GM19193 (cell line): Measurements from ENCODE around the gene METTL15.

Experiments used
- POLR2A ChIP-seq: IDR thresholded peaks from 4 replicates; pipeline ENCODE4 v1.6.1; 2011; ENCODE audit not compliant: insufficient read depth, insufficient read length; ENCODE audit errors: extremely low read depth

Gene METTL15

GRCh38 chr11:28107750-28108618 is at the start of gene METTL15, which contains the start of gene KIF18A:
TSS of gene METTL15 (plus strand) at chr11:28108388. CDS start at chr11:28113335, 4,947 bp downstream.
TSS of gene KIF18A (minus strand) at chr11:28108156. CDS start at chr11:28097947, 10,209 bp downstream.
- peak; percentile 74 for TF ChIP-seq POLR2A

- TF ChIP-seq POLR2A: no peak
These were observed 36.9 kb upstream of the METTL15 start for GRCh38 chr11:28071305-28071704.

GRCh38 chr11:28072321-28072720 is 35.9 kb upstream of the METTL15 start:
- TF ChIP-seq POLR2A: no peak

- no peak for TF ChIP-seq POLR2A
These were observed 30.7 kb upstream of the METTL15 start for GRCh38 chr11:28077521-28077920.

- TF ChIP-seq POLR2A: no peak
These were observed 25.1 kb upstream of the METTL15 start for GRCh38 chr11:28083118-28083517.

GRCh38 chr11:28086569-28086968 is 21.6 kb upstream of the METTL15 start:
- TF ChIP-seq POLR2A: no peak

- no peak for TF ChIP-seq POLR2A
These were observed 18.8 kb upstream of the METTL15 start for GRCh38 chr11:28089378-28089777.

GRCh38 chr11:28090052-28090749 is 18.0 kb upstream of the METTL15 start:
- no peak for TF ChIP-seq POLR2A

GRCh38 chr11:28092786-28093185 is 15.4 kb upstream of the METTL15 start:
- TF ChIP-seq POLR2A: no peak

GRCh38 chr11:28098257-28098656 is 9.9 kb upstream of the METTL15 start:
- no peak for TF ChIP-seq POLR2A

GRCh38 chr11:28099715-28100114 is 8.5 kb upstream of the METTL15 start:
- TF ChIP-seq POLR2A: no peak

- no peak for TF ChIP-seq POLR2A
These were observed 7.5 kb upstream of the METTL15 start for GRCh38 chr11:28100665-28101064.

GRCh38 chr11:28104425-28104824 is 3.8 kb upstream of the METTL15 start:
- TF ChIP-seq POLR2A: no peak

GRCh38 chr11:28104984-28105383 is 3.2 kb upstream of the METTL15 start:
- TF ChIP-seq POLR2A: no peak

- no peak for TF ChIP-seq POLR2A
These were observed 2.3 kb upstream of the METTL15 start for GRCh38 chr11:28105869-28106268.
